Raji (cell line): ENCODE measurements around the gene WNT9B.

Source experiments
- POLR2A ChIP-seq: IDR thresholded peaks from 2 replicates; pipeline ENCODE4 v1.6.1; 2011; ENCODE audit warnings: low read depth, low read length, control low read depth; ENCODE audit not compliant: insufficient read depth

WNT9B gene

GRCh38 chr17:46836500-46836899 is 14.9 kb upstream of the WNT9B start:
- TF ChIP-seq POLR2A: no peak

GRCh38 chr17:46837521-46837920 is 13.9 kb upstream of the WNT9B start:
- no peak for TF ChIP-seq POLR2A

- no peak for TF ChIP-seq POLR2A
Observed at GRCh38 chr17:46839211-46839610, 12.2 kb upstream of the WNT9B start.

- no peak for TF ChIP-seq POLR2A
Observed at GRCh38 chr17:46841561-46842379, 9.6 kb upstream of the WNT9B start.

GRCh38 chr17:46842835-46843234 is 8.5 kb upstream of the WNT9B start:
- TF ChIP-seq POLR2A: no peak

GRCh38 chr17:46847204-46848191 is 3.9 kb upstream of the WNT9B start:
- no peak for TF ChIP-seq POLR2A

- TF ChIP-seq POLR2A: no peak
Observed at GRCh38 chr17:46848534-46848933, 2.8 kb upstream of the WNT9B start.

GRCh38 chr17:46850688-46851028 is 725 bp upstream of the WNT9B start:
- no peak for TF ChIP-seq POLR2A

GRCh38 chr17:46853896-46854444 is 2.6 kb downstream of the WNT9B start:
- no peak for TF ChIP-seq POLR2A

- no peak for TF ChIP-seq POLR2A
Observed at GRCh38 chr17:46854515-46854914, 3.1 kb downstream of the WNT9B start.

GRCh38 chr17:46854948-46855347 is 3.6 kb downstream of the WNT9B start:
- TF ChIP-seq POLR2A: no peak

- no peak for TF ChIP-seq POLR2A
Observed at GRCh38 chr17:46857600-46857999, 6.2 kb downstream of the WNT9B start.

GRCh38 chr17:46859996-46860395 is 8.6 kb downstream of the WNT9B start:
- TF ChIP-seq POLR2A: no peak

GRCh38 chr17:46862949-46863348 is 11.6 kb downstream of the WNT9B start:
- TF ChIP-seq POLR2A: no peak

GRCh38 chr17:46863383-46864121 is 12.2 kb downstream of the WNT9B start:
- TF ChIP-seq POLR2A: no peak
